Measurements from ENCODE around the gene ISY1. TPM values are rescaled to one million over a fixed set of nuclear protein-coding genes. Genes with fewer than 3 reads are reported as not detected.
"Not testable (repeated sequence)": the region's sequence is repeated elsewhere in the genome, so short reads cannot be mapped to it uniquely, and the experiment has no call there.

Gene ISY1
- total and polyA plus RNA-seq, 2 donors from 2014 or later, result 22.4 to 27.1 TPM

- FAIRE-seq, result no peak
- H3K36me3 ChIP-seq (ENCODE audit: control insufficient read depth in 2 of 3, insufficient read depth in 3 of 3, low read length in 3 of 3), result peaks cover 9 to 44% (median 31%) of the 10 kb centered on the region in 3 donors
Observed at GRCh38 chr3:129166579-129167332, 5.9 kb upstream of the ISY1 start.

DNA sequence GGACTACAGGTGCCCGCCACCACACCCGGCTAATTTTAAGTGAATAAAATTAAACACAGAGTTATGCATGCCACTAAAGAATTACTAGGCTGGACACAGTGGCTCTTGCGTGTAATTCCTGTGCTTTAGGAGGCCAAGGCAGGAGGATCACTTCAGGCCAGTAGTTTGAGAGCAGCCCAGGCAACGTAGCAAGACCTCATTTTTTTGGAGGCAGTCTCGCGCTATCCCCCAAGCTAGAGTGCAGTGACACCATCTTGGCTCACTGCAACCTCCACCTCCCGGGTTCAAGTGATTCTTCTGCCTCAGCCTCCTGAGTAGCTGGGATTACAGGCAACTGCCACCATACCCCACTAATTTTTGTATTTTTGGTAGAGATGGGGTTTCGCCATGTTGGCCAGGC, 4.7 kb upstream of the ISY1 start:
- H3K9me3 ChIP-seq (ENCODE audit: control insufficient read depth in 2 of 3, insufficient read depth in 1 of 3, low read length in 3 of 3); H3K4me1 ChIP-seq (ENCODE audit: control insufficient read depth in 2 of 3, insufficient read depth in 2 of 3, low read depth in 1 of 3, low read length in 3 of 3); intact Hi-C loops (cut with DNase I); DNase-seq; H3K27me3 ChIP-seq (ENCODE audit: control insufficient read depth, insufficient read depth, low read length); H3K9ac ChIP-seq (ENCODE audit: low read length in 3 of 3); H3K4me3 ChIP-seq (ENCODE audit: low read length in 3 of 3); H3K27ac ChIP-seq (ENCODE audit: low read depth in 2 of 2, low read length in 2 of 2); FAIRE-seq: not testable (repeated sequence)
- H3K36me3 ChIP-seq (ENCODE audit: control insufficient read depth in 2 of 3, insufficient read depth in 3 of 3, low read length in 3 of 3), result peaks cover 6 to 35% (median 22%) of the 10 kb centered on the region in 3 donors

More at GRCh38 chr3:129166579-129167332, 5.9 kb upstream of the ISY1 start:
- TF ChIP-seq, protein P1, sequence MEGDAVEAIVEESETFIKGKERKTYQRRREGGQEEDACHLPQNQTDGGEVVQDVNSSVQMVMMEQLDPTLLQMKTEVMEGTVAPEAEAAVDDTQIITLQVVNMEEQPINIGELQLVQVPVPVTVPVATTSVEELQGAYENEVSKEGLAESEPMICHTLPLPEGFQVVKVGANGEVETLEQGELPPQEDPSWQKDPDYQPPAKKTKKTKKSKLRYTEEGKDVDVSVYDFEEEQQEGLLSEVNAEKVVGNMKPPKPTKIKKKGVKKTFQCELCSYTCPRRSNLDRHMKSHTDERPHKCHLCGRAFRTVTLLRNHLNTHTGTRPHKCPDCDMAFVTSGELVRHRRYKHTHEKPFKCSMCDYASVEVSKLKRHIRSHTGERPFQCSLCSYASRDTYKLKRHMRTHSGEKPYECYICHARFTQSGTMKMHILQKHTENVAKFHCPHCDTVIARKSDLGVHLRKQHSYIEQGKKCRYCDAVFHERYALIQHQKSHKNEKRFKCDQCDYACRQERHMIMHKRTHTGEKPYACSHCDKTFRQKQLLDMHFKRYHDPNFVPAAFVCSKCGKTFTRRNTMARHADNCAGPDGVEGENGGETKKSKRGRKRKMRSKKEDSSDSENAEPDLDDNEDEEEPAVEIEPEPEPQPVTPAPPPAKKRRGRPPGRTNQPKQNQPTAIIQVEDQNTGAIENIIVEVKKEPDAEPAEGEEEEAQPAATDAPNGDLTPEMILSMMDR (IDR thresholded peaks at IDR 0.05; ENCODE audit: borderline replicate concordance, extremely low read depth, insufficient read depth), result no peak
- no peaks in the 10 kb centered on the region for H3K9me3 ChIP-seq (ENCODE audit: control insufficient read depth in 2 of 3, insufficient read depth in 1 of 3, low read length in 3 of 3)
- H3K27ac ChIP-seq (ENCODE audit: low read depth in 2 of 2, low read length in 2 of 2), result no peak overlapping the region
- peaks cover 0 to 5% (median 4%) of the 10 kb centered on the region in 3 donors for H3K4me1 ChIP-seq (ENCODE audit: control insufficient read depth in 2 of 3, insufficient read depth in 2 of 3, low read depth in 1 of 3, low read length in 3 of 3)
- H3K4me3 ChIP-seq (ENCODE audit: low read length in 3 of 3), result no peak overlapping the region
- H3K27me3 ChIP-seq (ENCODE audit: control insufficient read depth, insufficient read depth, low read length), result no peaks in the 10 kb centered on the region
- DNase-seq, result no peak
- H3K9ac ChIP-seq (ENCODE audit: low read length in 3 of 3), result no peak overlapping the region
- intact Hi-C loops (cut with DNase I), result no loop called here

DNA sequence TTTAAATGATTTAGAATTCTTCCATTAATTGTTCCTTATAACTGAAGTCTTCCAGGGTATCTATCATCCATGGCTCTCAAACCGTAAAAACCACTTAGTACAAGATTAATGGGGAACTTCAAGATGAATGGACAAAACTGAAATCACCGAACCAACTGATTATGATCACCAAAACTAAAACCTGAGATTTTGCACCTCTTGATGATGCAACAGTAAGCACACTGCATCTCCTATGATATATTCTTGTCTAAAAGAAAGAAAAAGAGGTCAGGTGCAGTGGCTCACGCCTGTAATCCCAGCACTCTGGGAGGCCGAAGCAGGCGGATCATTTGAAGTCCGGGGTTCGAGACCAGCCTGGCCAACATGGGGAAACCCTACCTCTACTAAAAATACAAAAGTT, 3.6 kb upstream of the ISY1 start:
- peaks cover 0 to 5% (median 4%) of the 10 kb centered on the region in 3 donors for H3K4me1 ChIP-seq (ENCODE audit: control insufficient read depth in 2 of 3, insufficient read depth in 2 of 3, low read depth in 1 of 3, low read length in 3 of 3)
- FAIRE-seq, result no peak
- TF ChIP-seq, protein P1 (IDR thresholded peaks at IDR 0.05; ENCODE audit: borderline replicate concordance, extremely low read depth, insufficient read depth), result no peak
- no peak overlapping the region for H3K9ac ChIP-seq (ENCODE audit: low read length in 3 of 3)
- H3K27me3 ChIP-seq (ENCODE audit: control insufficient read depth, insufficient read depth, low read length), result no peaks in the 10 kb centered on the region
- intact Hi-C loops (cut with DNase I), result no loop called here
- no peaks in the 10 kb centered on the region for H3K9me3 ChIP-seq (ENCODE audit: control insufficient read depth in 2 of 3, insufficient read depth in 1 of 3, low read length in 3 of 3)
- H3K27ac ChIP-seq (ENCODE audit: low read depth in 2 of 2, low read length in 2 of 2), result no peak overlapping the region
- DNase-seq, result no peak
- no peak overlapping the region for H3K4me3 ChIP-seq (ENCODE audit: low read length in 3 of 3)
- H3K36me3 ChIP-seq (ENCODE audit: control insufficient read depth in 2 of 3, insufficient read depth in 3 of 3, low read length in 3 of 3), result peaks cover 6 to 25% (median 16%) of the 10 kb centered on the region in 3 donors

DNA sequence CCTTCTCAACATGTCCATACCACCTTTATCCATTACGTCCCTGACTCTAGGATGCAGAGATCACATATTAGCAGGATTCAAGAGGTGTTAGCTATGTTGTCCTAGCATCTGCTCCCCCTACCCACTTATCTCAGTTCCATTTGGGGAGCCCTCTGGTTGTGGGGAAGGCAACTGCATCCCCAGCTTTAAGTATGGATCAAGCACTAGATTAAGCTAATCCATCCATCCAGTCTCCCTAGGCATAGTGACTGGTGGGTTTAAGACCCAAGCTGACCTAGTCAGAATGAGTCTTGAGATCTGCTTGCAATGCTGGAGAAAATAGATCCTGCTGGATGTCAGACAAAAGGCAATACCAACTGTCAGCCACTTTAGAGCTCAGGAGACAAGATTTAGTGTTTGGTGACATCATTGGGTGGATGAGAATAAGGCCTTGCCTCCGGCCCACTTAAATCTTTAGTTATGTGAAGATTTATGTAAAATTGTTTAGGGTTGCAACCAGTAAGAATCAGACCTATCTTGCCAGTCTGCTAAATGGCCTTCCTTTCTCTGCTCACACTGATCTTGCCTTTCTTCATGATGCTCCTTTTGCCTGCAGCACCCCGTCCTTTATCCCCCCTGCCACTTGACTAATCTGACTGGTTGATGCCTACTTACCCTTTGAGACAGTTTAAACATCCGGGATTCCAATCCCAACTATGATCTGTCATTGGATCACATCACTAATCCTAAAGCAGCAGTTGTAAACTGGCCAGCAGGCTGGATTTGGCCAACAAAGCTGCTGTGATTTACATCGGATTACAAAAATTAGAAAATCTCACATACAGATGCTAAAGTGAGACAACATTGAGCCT, 2.1 kb upstream of the ISY1 start:
- intact Hi-C loops (cut with DNase I), result no loop called here
- H3K9me3 ChIP-seq (ENCODE audit: control insufficient read depth in 2 of 3, insufficient read depth in 1 of 3, low read length in 3 of 3), result no peaks in the 10 kb centered on the region
- H3K4me1 ChIP-seq (ENCODE audit: control insufficient read depth in 2 of 3, insufficient read depth in 2 of 3, low read depth in 1 of 3, low read length in 3 of 3), result peaks cover 0 to 5% (median 4%) of the 10 kb centered on the region in 3 donors
- H3K9ac ChIP-seq (ENCODE audit: low read length in 3 of 3), result no peak overlapping the region
- DNase-seq (no peak), FAIRE-seq (no peak)
- no peak overlapping the region for H3K27ac ChIP-seq (ENCODE audit: low read depth in 2 of 2, low read length in 2 of 2)
- TF ChIP-seq, protein P1 (IDR thresholded peaks at IDR 0.05; ENCODE audit: borderline replicate concordance, extremely low read depth, insufficient read depth), result no peak
- no peak overlapping the region for H3K4me3 ChIP-seq (ENCODE audit: low read length in 3 of 3)
- no peaks in the 10 kb centered on the region for H3K27me3 ChIP-seq (ENCODE audit: control insufficient read depth, insufficient read depth, low read length)
- peaks cover 8 to 22% (median 12%) of the 10 kb centered on the region in 3 donors for H3K36me3 ChIP-seq (ENCODE audit: control insufficient read depth in 2 of 3, insufficient read depth in 3 of 3, low read length in 3 of 3)
